Mucosa of rectum (tissue), 2 donors: Measurements from ENCODE around the gene CBL.

Experiments
- H3K27ac ChIP-seq, 2 donors: one replicate each; pipeline ENCODE4 v1.7.0; 2013; ENCODE audit warnings: inconsistent platforms in 2 of 2, low read depth in 2 of 2, low read length in 2 of 2
- H3K27me3 ChIP-seq, 2 donors: one replicate each; pipeline ENCODE4 v1.7.0; 2013; ENCODE audit warnings: low read length in 2 of 2; ENCODE audit not compliant: control insufficient read depth in 2 of 2, insufficient read depth in 2 of 2
- H3K36me3 ChIP-seq, 2 donors: one replicate each; pipeline ENCODE4 v1.7.0; 2013; ENCODE audit warnings: low read length in 2 of 2; ENCODE audit not compliant: control insufficient read depth in 2 of 2, insufficient read depth in 2 of 2
- H3K4me1 ChIP-seq, 2 donors: one replicate each; pipeline ENCODE4 v1.7.0; 2013; ENCODE audit warnings: low read length in 2 of 2, mild to moderate bottlenecking in 1 of 2; ENCODE audit not compliant: control insufficient read depth in 2 of 2, insufficient read depth in 2 of 2
- H3K4me3 ChIP-seq, 2 donors: one replicate each; pipeline ENCODE4 v1.7.0; 2013; ENCODE audit warnings: low read length in 2 of 2
- H3K9ac ChIP-seq, 2 donors: one replicate each; pipeline ENCODE4 v1.7.0; 2013; ENCODE audit warnings: low read length in 2 of 2, low read depth in 1 of 2, mild to moderate bottlenecking in 1 of 2
- H3K9me3 ChIP-seq, 2 donors: one replicate each; pipeline ENCODE4 v1.7.0; 2013; ENCODE audit warnings: low read length in 2 of 2; ENCODE audit not compliant: control insufficient read depth in 2 of 2
- donor health status: healthy.
- donor health status: Normal muscosa, but diverticular disease.

Gene CBL

DNA sequence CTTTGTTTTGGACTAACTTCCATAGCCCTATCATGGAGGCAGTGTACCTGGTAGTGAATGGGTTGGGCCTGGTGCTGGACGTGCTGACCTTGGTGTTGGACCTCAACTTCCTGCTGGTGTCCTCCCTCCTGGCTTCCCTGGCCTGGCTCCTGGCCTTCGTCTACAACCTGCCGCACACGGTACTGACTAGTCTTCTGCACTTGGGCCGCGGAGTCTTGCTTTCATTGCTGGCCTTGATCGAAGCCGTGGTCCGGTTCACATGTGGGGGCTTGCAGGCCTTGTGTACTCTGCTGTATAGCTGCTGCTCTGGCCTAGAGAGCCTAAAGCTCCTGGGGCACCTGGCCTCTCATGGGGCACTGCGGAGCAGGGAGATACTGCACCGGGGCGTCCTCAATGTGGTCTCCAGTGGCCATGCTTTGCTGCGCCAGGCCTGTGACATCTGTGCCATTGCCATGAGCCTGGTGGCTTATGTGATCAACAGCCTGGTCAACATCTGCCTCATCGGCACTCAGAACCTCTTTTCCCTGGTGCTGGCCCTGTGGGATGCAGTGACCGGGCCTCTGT lies 129.0 kb downstream of the CBL start:
- peak overlapping the region; percentile 79 to 90 for H3K4me3 ChIP-seq
- peaks cover 5 to 8% of the 10 kb centered on the region in 2 donors for H3K27me3 ChIP-seq
- H3K9ac ChIP-seq = peak overlapping the region; percentile 78 to 86
- H3K9me3 ChIP-seq = no peaks in the 10 kb centered on the region
- H3K36me3 ChIP-seq = peaks cover 2 to 3% of the 10 kb centered on the region in 2 donors
- peaks cover 23 to 27% of the 10 kb centered on the region in 2 donors for H3K4me1 ChIP-seq
- no peak overlapping the region for H3K27ac ChIP-seq

GRCh38 chr11:119335655-119336543 lies 129.8 kb downstream of the CBL start:
- Histone ChIP-seq H3K9ac (no peak overlapping the region), H3K9me3 (no peaks in the 10 kb centered on the region), H3K4me3 (peak overlapping the region in 1 of 2 donors; percentile 90), H3K4me1 (peaks cover 25 to 30% of the 10 kb centered on the region in 2 donors), H3K36me3 (peaks cover 2 to 3% of the 10 kb centered on the region in 2 donors), H3K27me3 (peaks cover 6 to 8% of the 10 kb centered on the region in 2 donors), H3K27ac (no peak overlapping the region)

DNA sequence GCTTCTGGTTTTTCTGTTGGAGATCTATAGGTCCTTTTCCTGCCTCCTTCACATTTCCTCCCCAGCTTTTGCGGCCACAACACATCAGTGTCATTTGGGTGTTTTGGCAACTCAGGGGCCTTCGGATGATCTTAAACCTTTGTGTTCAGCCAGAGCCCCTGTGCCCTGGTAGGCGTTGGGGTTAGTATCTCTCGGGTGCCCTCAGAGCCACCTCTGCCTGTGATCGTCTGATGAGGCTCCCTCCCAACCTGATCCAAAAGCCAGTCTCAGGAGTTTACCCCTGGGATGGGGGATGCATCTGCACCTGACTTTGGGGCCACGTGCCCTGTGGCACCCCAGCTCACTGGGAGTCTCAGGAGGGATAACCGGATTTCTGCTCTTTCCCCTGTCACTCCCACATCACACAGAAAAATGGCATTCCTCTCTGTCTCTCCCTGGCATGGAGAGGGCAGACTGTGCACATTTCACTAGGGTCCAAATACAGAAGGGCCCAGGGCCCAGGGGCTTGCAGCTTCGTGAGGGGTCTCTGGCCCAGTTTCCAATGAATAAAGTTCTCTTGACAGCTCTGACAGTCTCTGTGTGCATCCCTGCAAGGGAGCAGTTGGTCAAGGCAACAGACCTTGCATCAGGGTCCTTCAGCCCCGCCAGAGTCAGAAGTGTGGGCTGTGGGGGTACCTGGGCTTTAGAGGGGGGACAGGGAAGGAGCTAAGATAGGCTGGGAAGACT lies 130.8 kb downstream of the CBL start:
- H3K4me1 ChIP-seq = peaks cover 32 to 33% of the 10 kb centered on the region in 2 donors
- H3K27me3 ChIP-seq = peaks cover 11 to 17% of the 10 kb centered on the region in 2 donors
- no peaks in the 10 kb centered on the region for H3K9me3 ChIP-seq
- H3K9ac ChIP-seq = no peak overlapping the region
- no peak overlapping the region for H3K4me3 ChIP-seq
- peak overlapping the region in 1 of 2 donors; percentile 58 for H3K27ac ChIP-seq
- peaks cover 2 to 3% of the 10 kb centered on the region in 2 donors for H3K36me3 ChIP-seq

- no peak overlapping the region for H3K4me3 ChIP-seq
- peak overlapping the region; percentile 53 to 58 for H3K27ac ChIP-seq
- H3K9me3 ChIP-seq = no peaks in the 10 kb centered on the region
- H3K4me1 ChIP-seq = peaks cover 32 to 33% of the 10 kb centered on the region in 2 donors
- H3K36me3 ChIP-seq = peaks cover 2 to 3% of the 10 kb centered on the region in 2 donors
- H3K27me3 ChIP-seq = peaks cover 11 to 19% of the 10 kb centered on the region in 2 donors
- H3K9ac ChIP-seq = no peak overlapping the region
Observed at GRCh38 chr11:119337581-119338317, 131.6 kb downstream of the CBL start.

DNA sequence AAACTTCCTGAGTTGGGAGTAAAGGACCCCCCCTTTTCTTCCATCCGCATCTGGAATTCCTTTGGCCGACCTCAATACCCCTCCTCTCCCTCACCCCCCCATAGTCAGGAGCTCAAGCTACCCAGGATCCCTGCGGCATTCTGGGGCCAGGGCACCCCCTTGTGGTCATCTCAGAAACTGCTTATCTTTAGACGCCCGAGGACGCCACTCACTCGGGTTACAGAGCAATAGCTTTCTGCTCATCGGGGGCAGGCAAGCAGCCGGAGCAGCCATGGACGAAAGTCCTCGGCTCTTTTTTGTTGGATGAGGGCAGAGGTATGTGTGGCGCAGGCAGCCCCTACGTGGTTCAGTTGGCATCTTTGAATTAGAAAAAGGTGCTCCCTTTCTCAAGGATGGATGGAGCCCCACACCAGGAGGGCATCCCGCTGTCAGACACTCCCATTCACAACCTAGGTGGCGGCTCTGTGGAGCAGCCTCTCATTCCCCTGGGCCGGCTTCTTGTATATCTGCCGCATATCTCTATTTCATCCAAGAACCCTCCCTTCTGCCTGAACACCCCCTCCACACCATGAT lies 132.3 kb downstream of the CBL start:
- peak overlapping the region; percentile 53 to 80 for H3K27ac ChIP-seq
- no peak overlapping the region for H3K9ac ChIP-seq
- peaks cover 2 to 3% of the 10 kb centered on the region in 2 donors for H3K36me3 ChIP-seq

DNA sequence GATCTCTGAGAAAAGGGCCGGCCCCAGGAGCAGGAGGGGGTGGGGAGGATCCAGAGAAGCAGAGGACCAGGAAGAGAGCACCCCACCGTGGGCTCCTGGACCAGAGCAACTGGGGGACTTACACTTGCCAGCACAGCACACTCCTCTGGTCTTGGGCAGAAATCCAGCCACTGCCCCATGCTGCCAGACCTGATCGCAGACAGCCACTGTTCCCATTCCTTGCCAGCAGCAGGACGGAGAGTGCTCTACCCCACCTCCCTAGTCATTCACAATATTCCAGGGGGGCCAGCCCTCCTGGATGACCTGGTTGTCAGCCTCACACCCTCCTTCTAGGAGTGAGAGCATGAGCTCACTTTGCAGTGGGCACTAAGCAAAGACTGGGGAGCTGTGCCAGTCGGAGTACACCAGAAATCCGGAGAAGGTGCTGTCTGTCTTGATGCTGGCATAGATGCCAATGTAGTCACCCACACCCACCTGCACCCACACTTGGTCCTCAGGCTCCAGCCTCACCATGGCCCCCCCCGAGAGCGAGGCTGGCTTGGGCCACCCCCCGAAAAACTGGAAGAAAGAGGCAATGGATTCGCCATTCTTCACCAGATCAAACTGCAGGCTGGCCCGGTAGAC lies 132.9 kb downstream of the CBL start:
- Histone ChIP-seq H3K9me3 (no peaks in the 10 kb centered on the region), H3K4me1 (peaks cover 28 to 30% of the 10 kb centered on the region in 2 donors), H3K27ac (peak overlapping the region; percentile 78 to 80), H3K36me3 (peaks cover 2 to 3% of the 10 kb centered on the region in 2 donors), H3K4me3 (peak overlapping the region; percentile 56 to 58), H3K9ac (peak overlapping the region; percentile 14 to 55), H3K27me3 (peaks cover 11 to 19% of the 10 kb centered on the region in 2 donors)

More for the DNA sequence above, 132.3 kb downstream of the CBL start:
- Histone ChIP-seq H3K4me3 (peak overlapping the region; percentile 37 to 58), H3K9me3 (no peaks in the 10 kb centered on the region), H3K27me3 (peaks cover 11 to 19% of the 10 kb centered on the region in 2 donors), H3K4me1 (peaks cover 32 to 33% of the 10 kb centered on the region in 2 donors)

DNA sequence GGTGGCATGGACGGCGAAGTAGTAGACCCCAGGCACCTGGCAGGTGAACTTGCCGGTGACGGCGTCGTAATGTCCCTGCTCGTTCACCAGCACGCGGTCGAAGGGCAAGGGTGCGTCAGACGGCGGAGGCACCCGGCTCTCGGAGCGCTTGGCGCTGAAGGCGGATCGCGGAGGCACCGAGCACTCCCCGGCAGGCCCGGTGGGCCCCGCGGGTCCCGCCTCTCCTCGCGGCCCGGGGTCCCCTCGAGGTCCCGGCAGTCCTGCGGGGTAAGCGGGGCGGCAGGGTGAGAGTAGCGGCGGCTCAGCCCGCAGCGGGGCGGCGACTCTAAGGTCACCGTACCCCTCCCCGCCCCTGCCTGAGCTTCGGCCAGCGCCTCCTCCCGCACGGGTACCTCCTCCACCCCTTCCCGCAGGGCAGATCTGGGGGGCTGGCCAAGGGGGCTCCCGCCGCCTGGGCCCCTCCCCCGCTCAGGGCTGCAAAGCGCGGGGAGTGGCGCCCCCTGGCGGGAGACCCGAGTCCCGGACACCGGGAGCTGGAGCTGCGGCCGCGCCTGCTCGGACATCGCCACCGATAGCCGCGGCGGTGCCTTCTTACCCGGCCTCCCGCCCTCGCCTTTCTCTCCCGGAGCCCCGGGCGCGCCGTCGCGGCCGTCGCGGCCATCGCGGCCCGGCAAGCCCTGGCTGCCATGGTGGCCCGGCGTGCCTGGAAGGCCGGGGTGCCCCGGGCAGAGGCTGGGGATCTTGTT lies 133.6 kb downstream of the CBL start:
- peaks cover 2 to 3% of the 10 kb centered on the region in 2 donors for H3K36me3 ChIP-seq
- H3K27ac ChIP-seq = peak overlapping the region; percentile 78 to 80
- H3K4me1 ChIP-seq = peaks cover 26 to 30% of the 10 kb centered on the region in 2 donors
- H3K4me3 ChIP-seq = peak overlapping the region; percentile 56 to 58
- peak overlapping the region; percentile 14 to 64 for H3K9ac ChIP-seq
- H3K9me3 ChIP-seq = no peaks in the 10 kb centered on the region
- peaks cover 11 to 19% of the 10 kb centered on the region in 2 donors for H3K27me3 ChIP-seq

GRCh38 chr11:119340335-119341221 lies 134.4 kb downstream of the CBL start, which contains the start of gene C1QTNF5:
TSS of gene C1QTNF5 (minus strand) at chr11:119340883. CDS start at chr11:119340397, 486 bp downstream.
- Histone ChIP-seq H3K9ac (peak within 1 kb of the TSS in 1 of 2 donors; percentile 64), H3K4me3 (peak within 1 kb of the TSS; percentile 56 to 58), H3K4me1 (peaks cover 20 to 22% of the 10 kb centered on the region in 2 donors), H3K36me3 (peaks cover 2 to 3% of the 10 kb centered on the region in 2 donors), H3K9me3 (no peaks in the 10 kb centered on the region), H3K27ac (peak within 1 kb of the TSS; percentile 78 to 80), H3K27me3 (peaks cover 11 to 19% of the 10 kb centered on the region in 2 donors)
